ENCODE data around the gene UROC1. TPM values are rescaled to one million over a fixed set of nuclear protein-coding genes. Genes with fewer than 3 reads are reported as not detected.

The UROC1 gene
- total and polyA plus RNA-seq, 2 of the 13 experiments (the other 11 are each of a cell fraction or from before 2014, with no cell fraction given) = 0.71 to 1.3 TPM

GRCh38 chr3:126523745-126524428 lies 6.3 kb upstream of the UROC1 start, which contains the start of gene CHST13 (continued):
- TF ChIP-seq ZNF747 (CRISPR knock-in tag; IDR thresholded peaks at IDR 0.05; ENCODE audit: borderline replicate concordance) (0 out of 2 replicates have a peak, but pooled peaks have one; percentile 0), HIC2 (CRISPR knock-in tag; IDR thresholded peaks at IDR 0.05; ENCODE audit: low read depth) (peak; percentile 76; the same call in 1 of the 2 replicates), REXO4 (CRISPR knock-in tag; IDR thresholded peaks at IDR 0.05; ENCODE audit: borderline replicate concordance) (no peak), SP4 (CRISPR knock-in tag; IDR thresholded peaks at IDR 0.05) (peak; percentile 44), ZNF879 (CRISPR knock-in tag; IDR thresholded peaks at IDR 0.05) (no peak; the same call in 1 of the 2 replicates), ZFP36L2 (CRISPR knock-in tag; IDR thresholded peaks at IDR 0.05) (no peak), STAT5B (CRISPR knock-in tag; IDR thresholded peaks at IDR 0.05) (no peak), NFIC (IDR thresholded peaks at IDR 0.05; ENCODE audit: low read length) (no peak), ZNF564 (CRISPR knock-in tag; IDR thresholded peaks at IDR 0.05) (no peak; the same call in 1 of the 2 replicates), SPEN (CRISPR knock-in tag; IDR thresholded peaks at IDR 0.05; ENCODE audit: low read depth) (peak; percentile 45), SALL2 (CRISPR knock-in tag; IDR thresholded peaks at IDR 0.05) (no peak; the same call in 1 of the 2 replicates), ZIK1 (CRISPR knock-in tag; IDR thresholded peaks at IDR 0.05; ENCODE audit: borderline replicate concordance, low read depth) (no peak), HES4 (CRISPR knock-in tag; IDR thresholded peaks at IDR 0.05; ENCODE audit: borderline replicate concordance) (peak; percentile 48; the same call in 1 of the 2 replicates), NFE2L2 (IDR thresholded peaks at IDR 0.05; ENCODE audit: low read length) (no peak), ZBTB42 (CRISPR knock-in tag; IDR thresholded peaks at IDR 0.05) (no peak), POLR2AphosphoS2 (IDR thresholded peaks at IDR 0.05; ENCODE audit: low read depth, low read length) (peak; percentile 21; the same call in 1 of the 2 replicates), DMTF1 (CRISPR knock-in tag; IDR thresholded peaks at IDR 0.05) (no peak), ZBTB21 (CRISPR knock-in tag; IDR thresholded peaks at IDR 0.05) (no peak), ZFP37 (CRISPR knock-in tag; IDR thresholded peaks at IDR 0.05; ENCODE audit: borderline replicate concordance) (no peak), ZNF770 (CRISPR knock-in tag; IDR thresholded peaks at IDR 0.05) (no peak), MEIS2 (CRISPR knock-in tag; IDR thresholded peaks at IDR 0.05) (no peak; the same call in 1 of the 2 replicates), POLR2AphosphoS5 (IDR thresholded peaks at IDR 0.05; ENCODE audit: low read depth, low read length) (peak; percentile 73), RORA (CRISPR knock-in tag; IDR thresholded peaks at IDR 0.05) (no peak), SSRP1 (CRISPR knock-in tag; IDR thresholded peaks at IDR 0.05) (peak; percentile 60; the same call in 1 of the 2 replicates)
